ENCODE data around the gene NUBP2.

The NUBP2 gene

DNA sequence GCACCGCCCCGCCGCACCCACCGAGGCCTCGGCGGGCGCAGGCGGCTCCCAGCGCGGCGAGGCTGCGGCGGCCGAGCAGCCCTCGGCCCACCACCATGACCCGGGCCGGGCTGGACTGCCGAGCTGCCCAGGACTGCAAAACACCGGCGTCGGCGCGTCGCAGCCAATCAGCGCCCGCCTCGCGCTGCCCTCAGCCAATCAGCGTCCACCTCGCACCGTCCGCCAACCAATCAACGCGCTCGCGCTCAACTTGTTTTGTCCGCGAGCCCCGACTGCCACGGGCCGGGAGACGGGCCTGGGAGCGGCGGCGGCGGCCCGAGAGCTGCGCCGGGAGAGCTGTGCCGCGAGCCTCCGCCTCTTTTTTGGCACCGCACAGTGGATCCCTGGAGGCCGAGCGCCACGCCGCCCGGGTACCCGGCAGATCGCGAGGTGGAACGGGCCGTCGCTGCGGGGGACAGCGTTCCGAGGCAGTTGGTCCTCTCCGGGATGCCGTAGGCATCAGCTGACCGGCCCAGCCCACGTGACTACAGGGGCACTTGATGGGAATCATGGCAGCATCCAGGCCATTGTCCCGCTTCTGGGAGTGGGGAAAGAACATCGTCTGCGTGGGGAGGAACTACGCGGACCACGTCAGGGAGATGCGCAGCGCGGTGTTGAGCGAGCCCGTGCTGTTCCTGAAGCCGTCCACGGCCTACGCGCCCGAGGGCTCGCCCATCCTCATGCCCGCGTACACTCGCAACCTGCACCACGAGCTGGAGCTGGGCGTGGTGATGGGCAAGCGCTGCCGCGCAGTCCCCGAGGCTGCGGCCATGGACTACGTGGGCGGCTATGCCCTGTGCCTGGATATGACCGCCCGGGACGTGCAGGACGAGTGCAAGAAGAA, 44.2 kb downstream of the NUBP2 start, which contains the start of the genes FAHD1 and HAGH (continued):
- 0 out of 2 replicates have a peak, but pooled peaks have one; percentile 6 for TF ChIP-seq ZNF560 (tag by site-specific recombination; IDR thresholded peaks at IDR 0.05; ENCODE audit: borderline replicate concordance)
- TF ChIP-seq GLI4 (tag by site-specific recombination; IDR thresholded peaks at IDR 0.05): peak; percentile 89
- TF ChIP-seq ZNF16 (tag by site-specific recombination; IDR thresholded peaks at IDR 0.05; ENCODE audit: low read depth): no peak
- no peak; the same call in 1 of the 2 replicates for TF ChIP-seq ZNF169 (tag by site-specific recombination; IDR thresholded peaks at IDR 0.05)
- TF ChIP-seq ZNF146 (tag by site-specific recombination; IDR thresholded peaks at IDR 0.05): peak; percentile 87
- peak; percentile 97 for TF ChIP-seq ZNF2 (tag by site-specific recombination; IDR thresholded peaks at IDR 0.05)
- peak; percentile 69 for TF ChIP-seq ZSCAN30 (tag by site-specific recombination; IDR thresholded peaks at IDR 0.05)
- TF ChIP-seq GLIS2 (tag by site-specific recombination; IDR thresholded peaks at IDR 0.05): peak; percentile 95
- TF ChIP-seq, protein P1, sequence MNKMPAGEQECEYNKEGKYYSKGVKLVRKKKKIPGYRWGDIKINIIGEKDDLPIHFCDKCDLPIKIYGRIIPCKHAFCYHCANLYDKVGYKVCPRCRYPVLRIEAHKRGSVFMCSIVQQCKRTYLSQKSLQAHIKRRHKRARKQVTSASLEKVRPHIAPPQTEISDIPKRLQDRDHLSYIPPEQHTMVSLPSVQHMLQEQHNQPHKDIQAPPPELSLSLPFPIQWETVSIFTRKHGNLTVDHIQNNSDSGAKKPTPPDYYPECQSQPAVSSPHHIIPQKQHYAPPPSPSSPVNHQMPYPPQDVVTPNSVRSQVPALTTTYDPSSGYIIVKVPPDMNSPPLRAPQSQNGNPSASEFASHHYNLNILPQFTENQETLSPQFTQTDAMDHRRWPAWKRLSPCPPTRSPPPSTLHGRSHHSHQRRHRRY (tag by site-specific recombination; IDR thresholded peaks at IDR 0.05): peak; percentile 78; the same call in 1 of the 2 replicates
- no peak; the same call in 1 of the 2 replicates for TF ChIP-seq ZNF596 (tag by site-specific recombination; IDR thresholded peaks at IDR 0.05)
- TF ChIP-seq, protein P2, sequence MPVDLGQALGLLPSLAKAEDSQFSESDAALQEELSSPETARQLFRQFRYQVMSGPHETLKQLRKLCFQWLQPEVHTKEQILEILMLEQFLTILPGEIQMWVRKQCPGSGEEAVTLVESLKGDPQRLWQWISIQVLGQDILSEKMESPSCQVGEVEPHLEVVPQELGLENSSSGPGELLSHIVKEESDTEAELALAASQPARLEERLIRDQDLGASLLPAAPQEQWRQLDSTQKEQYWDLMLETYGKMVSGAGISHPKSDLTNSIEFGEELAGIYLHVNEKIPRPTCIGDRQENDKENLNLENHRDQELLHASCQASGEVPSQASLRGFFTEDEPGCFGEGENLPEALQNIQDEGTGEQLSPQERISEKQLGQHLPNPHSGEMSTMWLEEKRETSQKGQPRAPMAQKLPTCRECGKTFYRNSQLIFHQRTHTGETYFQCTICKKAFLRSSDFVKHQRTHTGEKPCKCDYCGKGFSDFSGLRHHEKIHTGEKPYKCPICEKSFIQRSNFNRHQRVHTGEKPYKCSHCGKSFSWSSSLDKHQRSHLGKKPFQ (tag by site-specific recombination; IDR thresholded peaks at IDR 0.05): 0 out of 2 replicates have a peak, but pooled peaks have one; percentile 41
- TF ChIP-seq ZNF548 (tag by site-specific recombination; IDR thresholded peaks at IDR 0.05): peak; percentile 19; the same call in 1 of the 2 replicates
- TF ChIP-seq, protein P3, sequence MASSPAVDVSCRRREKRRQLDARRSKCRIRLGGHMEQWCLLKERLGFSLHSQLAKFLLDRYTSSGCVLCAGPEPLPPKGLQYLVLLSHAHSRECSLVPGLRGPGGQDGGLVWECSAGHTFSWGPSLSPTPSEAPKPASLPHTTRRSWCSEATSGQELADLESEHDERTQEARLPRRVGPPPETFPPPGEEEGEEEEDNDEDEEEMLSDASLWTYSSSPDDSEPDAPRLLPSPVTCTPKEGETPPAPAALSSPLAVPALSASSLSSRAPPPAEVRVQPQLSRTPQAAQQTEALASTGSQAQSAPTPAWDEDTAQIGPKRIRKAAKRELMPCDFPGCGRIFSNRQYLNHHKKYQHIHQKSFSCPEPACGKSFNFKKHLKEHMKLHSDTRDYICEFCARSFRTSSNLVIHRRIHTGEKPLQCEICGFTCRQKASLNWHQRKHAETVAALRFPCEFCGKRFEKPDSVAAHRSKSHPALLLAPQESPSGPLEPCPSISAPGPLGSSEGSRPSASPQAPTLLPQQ (tag by site-specific recombination; IDR thresholded peaks at IDR 0.05): peak; percentile 93
- peak; percentile 73 for TF ChIP-seq EGR2 (tag by site-specific recombination; IDR thresholded peaks at IDR 0.05; ENCODE audit: low read depth)
- TF ChIP-seq, protein P4, sequence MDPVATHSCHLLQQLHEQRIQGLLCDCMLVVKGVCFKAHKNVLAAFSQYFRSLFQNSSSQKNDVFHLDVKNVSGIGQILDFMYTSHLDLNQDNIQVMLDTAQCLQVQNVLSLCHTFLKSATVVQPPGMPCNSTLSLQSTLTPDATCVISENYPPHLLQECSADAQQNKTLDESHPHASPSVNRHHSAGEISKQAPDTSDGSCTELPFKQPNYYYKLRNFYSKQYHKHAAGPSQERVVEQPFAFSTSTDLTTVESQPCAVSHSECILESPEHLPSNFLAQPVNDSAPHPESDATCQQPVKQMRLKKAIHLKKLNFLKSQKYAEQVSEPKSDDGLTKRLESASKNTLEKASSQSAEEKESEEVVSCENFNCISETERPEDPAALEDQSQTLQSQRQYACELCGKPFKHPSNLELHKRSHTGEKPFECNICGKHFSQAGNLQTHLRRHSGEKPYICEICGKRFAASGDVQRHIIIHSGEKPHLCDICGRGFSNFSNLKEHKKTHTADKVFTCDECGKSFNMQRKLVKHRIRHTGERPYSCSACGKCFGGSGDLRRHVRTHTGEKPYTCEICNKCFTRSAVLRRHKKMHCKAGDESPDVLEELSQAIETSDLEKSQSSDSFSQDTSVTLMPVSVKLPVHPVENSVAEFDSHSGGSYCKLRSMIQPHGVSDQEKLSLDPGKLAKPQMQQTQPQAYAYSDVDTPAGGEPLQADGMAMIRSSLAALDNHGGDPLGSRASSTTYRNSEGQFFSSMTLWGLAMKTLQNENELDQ (tag by site-specific recombination; IDR thresholded peaks at IDR 0.05; ENCODE audit: low read depth): no peak
- peak; percentile 100 for TF ChIP-seq ZNF24 (tag by site-specific recombination; IDR thresholded peaks at IDR 0.05)
- TF ChIP-seq BCL11B (tag by site-specific recombination; IDR thresholded peaks at IDR 0.05; ENCODE audit: low read depth): 0 out of 2 replicates have a peak, but pooled peaks have one; percentile 74
- peak; percentile 97 for TF ChIP-seq KLF17 (tag by site-specific recombination; IDR thresholded peaks at IDR 0.05)
- no peak for TF ChIP-seq ZNF776 (tag by site-specific recombination; IDR thresholded peaks at IDR 0.05; ENCODE audit: borderline replicate concordance)
- peak; percentile 99 for TF ChIP-seq ZBTB26 (tag by site-specific recombination; optimal IDR thresholded peaks at IDR 0.05)
- peak; percentile 74; the same call in 1 of the 2 replicates for TF ChIP-seq ZNF394 (tag by site-specific recombination; IDR thresholded peaks at IDR 0.05; ENCODE audit: borderline replicate concordance)
- peak; percentile 73; the same call in 1 of the 2 replicates for TF ChIP-seq REPIN1 (tag by site-specific recombination; IDR thresholded peaks at IDR 0.05; ENCODE audit: low read depth)
- no peak for TF ChIP-seq ZNF654 (tag by site-specific recombination; IDR thresholded peaks at IDR 0.05; ENCODE audit: low read depth)
- peak; percentile 95 for TF ChIP-seq ZNF335 (tag by site-specific recombination; conservative IDR thresholded peaks at IDR 0.05)
- 0 out of 2 replicates have a peak, but pooled peaks have one; percentile 32 for TF ChIP-seq ZNF133 (tag by site-specific recombination; IDR thresholded peaks at IDR 0.05)
- no peak for TF ChIP-seq ZNF664 (tag by site-specific recombination; IDR thresholded peaks at IDR 0.05)
- peak; percentile 96 for TF ChIP-seq ZBTB20 (tag by site-specific recombination; IDR thresholded peaks at IDR 0.05)
- peak; percentile 67; the same call in 1 of the 2 replicates for TF ChIP-seq ZNF792 (tag by site-specific recombination; IDR thresholded peaks at IDR 0.05)
- TF ChIP-seq ZNF629 (tag by site-specific recombination; IDR thresholded peaks at IDR 0.05): peak; percentile 90
- no peak; the same call in 1 of the 2 replicates for TF ChIP-seq ZFP3 (tag by site-specific recombination; IDR thresholded peaks at IDR 0.05; ENCODE audit: low read depth)

Measured in HEK293 (cell line).